ENCODE data around the gene SIRPA. TPM values are rescaled to one million over a fixed set of nuclear protein-coding genes. Genes with fewer than 3 reads are reported as not detected.

SIRPA gene
- total and polyA plus RNA-seq, 2 of the 8 experiments (the other 6 are each of a cell fraction or from before 2014, with no cell fraction given) = 3.9 to 4.3 TPM

- TF ChIP-seq ATF3 (IDR thresholded peaks at IDR 0.05; ENCODE audit: insufficient read depth, low read depth, low read length) (no peak), RNF2 (IDR thresholded peaks at IDR 0.05; ENCODE audit: borderline replicate concordance, low read depth, low read length, missing control alignments, poor library complexity, severe bottlenecking) (no peak), JUND (IDR thresholded peaks at IDR 0.05; ENCODE audit: low read length) (no peak), CBX8 (IDR thresholded peaks at IDR 0.05; ENCODE audit: borderline replicate concordance, low read depth, low read length) (no peak), RAD21 (IDR thresholded peaks at IDR 0.05 in 1 of 2, conservative IDR thresholded peaks at IDR 0.05 in 1 of 2; ENCODE audit: low read depth in 2 of 2, low read length in 2 of 2) (peak; percentile 57 to 76), BCL11A (IDR thresholded peaks at IDR 0.05; ENCODE audit: low read depth in 2 of 2, low read length in 2 of 2) (no peak), E2F6 (IDR thresholded peaks at IDR 0.05) (no peak), CEBPB (IDR thresholded peaks at IDR 0.05; ENCODE audit: low read depth, low read length) (no peak), HDAC6 (IDR thresholded peaks at IDR 0.05; ENCODE audit: low read depth, low read length) (no peak), SIRT6 (IDR thresholded peaks at IDR 0.05; ENCODE audit: low read length) (no peak), PHF8 (conservative IDR thresholded peaks at IDR 0.05; ENCODE audit: low read depth, low read length) (no peak), GABPA (IDR thresholded peaks at IDR 0.05; ENCODE audit: borderline replicate concordance, insufficient read depth, low read length) (no peak), SP4 (IDR thresholded peaks at IDR 0.05; ENCODE audit: low read length) (no peak), TAF1 (IDR thresholded peaks at IDR 0.05; ENCODE audit: low read depth, low read length) (no peak), RFX5 (IDR thresholded peaks at IDR 0.05; ENCODE audit: borderline replicate concordance, low read depth, low read length) (no peak), FOSL1 (IDR thresholded peaks at IDR 0.05; ENCODE audit: insufficient read depth, low read depth, low read length) (no peak), SRF (IDR thresholded peaks at IDR 0.05; ENCODE audit: low read depth, low read length) (no peak), ASH2L (IDR thresholded peaks at IDR 0.05; ENCODE audit: low read length) (no peak), EGR1 (IDR thresholded peaks at IDR 0.05; ENCODE audit: borderline replicate concordance, low read depth, low read length) (no peak), TEAD4 (IDR thresholded peaks at IDR 0.05; ENCODE audit: low read depth, low read length) (no peak), SP1 (IDR thresholded peaks at IDR 0.05; ENCODE audit: low read depth, low read length) (peak; percentile 55; the same call in 1 of the 2 replicates)
- TF ChIP-seq, protein P1, sequence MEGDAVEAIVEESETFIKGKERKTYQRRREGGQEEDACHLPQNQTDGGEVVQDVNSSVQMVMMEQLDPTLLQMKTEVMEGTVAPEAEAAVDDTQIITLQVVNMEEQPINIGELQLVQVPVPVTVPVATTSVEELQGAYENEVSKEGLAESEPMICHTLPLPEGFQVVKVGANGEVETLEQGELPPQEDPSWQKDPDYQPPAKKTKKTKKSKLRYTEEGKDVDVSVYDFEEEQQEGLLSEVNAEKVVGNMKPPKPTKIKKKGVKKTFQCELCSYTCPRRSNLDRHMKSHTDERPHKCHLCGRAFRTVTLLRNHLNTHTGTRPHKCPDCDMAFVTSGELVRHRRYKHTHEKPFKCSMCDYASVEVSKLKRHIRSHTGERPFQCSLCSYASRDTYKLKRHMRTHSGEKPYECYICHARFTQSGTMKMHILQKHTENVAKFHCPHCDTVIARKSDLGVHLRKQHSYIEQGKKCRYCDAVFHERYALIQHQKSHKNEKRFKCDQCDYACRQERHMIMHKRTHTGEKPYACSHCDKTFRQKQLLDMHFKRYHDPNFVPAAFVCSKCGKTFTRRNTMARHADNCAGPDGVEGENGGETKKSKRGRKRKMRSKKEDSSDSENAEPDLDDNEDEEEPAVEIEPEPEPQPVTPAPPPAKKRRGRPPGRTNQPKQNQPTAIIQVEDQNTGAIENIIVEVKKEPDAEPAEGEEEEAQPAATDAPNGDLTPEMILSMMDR (IDR thresholded peaks at IDR 0.05; ENCODE audit: control extremely low read depth in 1 of 3, insufficient read depth in 1 of 3, low read depth in 1 of 3, low read length in 3 of 3) = peak; percentile 71 to 87 (median 84)
Observed at GRCh38 chr20:1900321-1900801, 5.2 kb downstream of the SIRPA start (continued).
